OCI-LY7 (cell line): ENCODE data around the gene LVRN. TPM values are rescaled to one million over a fixed set of nuclear protein-coding genes. Genes with fewer than 3 reads are reported as not detected.

Source experiments
- BruUV-seq: library from RNA; stranded (reverse); fragments of 400-500 nt; replicated peaks from 2 replicates; lab custom pipeline; 2021; lab: Mats Ljungman, UMichigan
- CTCF ChIA-PET: fragments of 300-600 bp; sonication (Branson Sonifier 250); formaldehyde crosslinking; loops from one replicate; lab custom pipeline; 2022; ENCODE audit warnings: antibody characterized with exemption; ENCODE audit not compliant: unreplicated experiment; lab: Charles Lee
- POLR2A ChIA-PET: fragments of 300-600 bp; sonication (Branson Sonifier 250); formaldehyde crosslinking; loops from one replicate; lab custom pipeline; 2022; ENCODE audit warnings: antibody characterized with exemption; lab: Charles Lee
- DNase-seq: peaks from one replicate; pipeline ENCODE4 v3.0.0-alpha.2; 2015; ENCODE audit warnings: low spot score
- H2AFZ ChIP-seq: fragments of 200-600 bp; sonication (generic), shearing (Covaris generic); 2 replicates; pipeline ENCODE4 v1.6.1; 2014; ENCODE audit warnings: mild to moderate bottlenecking, antibody characterized with exemption, low read length, moderate library complexity
- H3K27ac ChIP-seq: fragments of 200-600 bp; sonication (generic); 2 replicates; pipeline ENCODE4 v1.5.1; 2014; ENCODE audit warnings: mixed run types, low read depth, mild to moderate bottlenecking, moderate library complexity, low read length, inconsistent platforms; ENCODE audit not compliant: poor library complexity, severe bottlenecking
- H3K36me3 ChIP-seq: fragments of 200-600 bp; sonication (generic); 2 replicates; pipeline ENCODE4 v1.6.1; 2014; ENCODE audit warnings: mild to moderate bottlenecking, antibody characterized with exemption, low read length, moderate library complexity, mixed read lengths; ENCODE audit not compliant: insufficient read depth
- H3K4me1 ChIP-seq: fragments of 200-600 bp; sonication (generic); 2 replicates; pipeline ENCODE4 v1.5.1; 2014; ENCODE audit warnings: mild to moderate bottlenecking, low read length; ENCODE audit not compliant: insufficient read depth, poor library complexity, severe bottlenecking
- H3K4me2 ChIP-seq: fragments of 200-600 bp; sonication (generic); 2 replicates; pipeline ENCODE4 v1.6.1; 2014; ENCODE audit warnings: mild to moderate bottlenecking, low read length
- H3K4me3 ChIP-seq: fragments of 200-600 bp; sonication (generic); 2 replicates; pipeline ENCODE4 v1.5.1; 2014; ENCODE audit warnings: mild to moderate bottlenecking, low read depth, low read length; ENCODE audit not compliant: poor library complexity, severe bottlenecking
- H3K79me2 ChIP-seq: fragments of 200-600 bp; sonication (generic); 2 replicates; pipeline ENCODE4 v1.6.1; 2016; ENCODE audit warnings: low read depth, mild to moderate bottlenecking, low read length, moderate library complexity, mixed read lengths; ENCODE audit not compliant: insufficient read depth
- H3K9me2 ChIP-seq: fragments of 200-600 bp; sonication (generic); 2 replicates; pipeline ENCODE4 v1.6.1; 2016; ENCODE audit warnings: mild to moderate bottlenecking, low read length, mixed read lengths; ENCODE audit not compliant: insufficient read depth
- H3K9me3 ChIP-seq: fragments of 200-600 bp; sonication (generic); 2 replicates; pipeline ENCODE4 v1.6.1; 2014; ENCODE audit warnings: mild to moderate bottlenecking, mixed run types, low read length, mixed read lengths
- H4K20me1 ChIP-seq: fragments of 200-600 bp; sonication (generic); 2 replicates; pipeline ENCODE4 v1.6.1; 2014; ENCODE audit warnings: mild to moderate bottlenecking, antibody characterized with exemption, low read length, moderate library complexity, mixed read lengths; ENCODE audit not compliant: insufficient read depth
- CTCF ChIP-seq: fragments of 200-600 bp; sonication (generic); conservative IDR thresholded peaks from 2 replicates; pipeline ENCODE4 v1.5.1; 2014; ENCODE audit warnings: mild to moderate bottlenecking, antibody characterized with exemption, low read length, moderate library complexity, mixed read lengths
- EZH2phosphoT487 ChIP-seq: fragments of 200-600 bp; sonication (generic); IDR thresholded peaks from 2 replicates; pipeline ENCODE4 v1.6.1; 2018; ENCODE audit warnings: low read depth, borderline replicate concordance, mild to moderate bottlenecking, mixed run types, antibody characterized with exemption, low read length, moderate library complexity, mixed read lengths
- intact Hi-C: fragments of 100-400 bp; cut with micrococcal nuclease; formaldehyde crosslinking; loops from one replicate; pipeline ENCODE4 v1.10.0; 2022; ENCODE audit not compliant: unreplicated experiment
- total RNA-seq, 2 experiments: library from RNA; depleted of rRNA in 1 of 2; stranded (reverse); fragments of >200 nt in 1 of 2; shearing (Covaris generic) in 1 of 2; gene quantifications; 2 replicates each; pipeline ENCODE4 v1.2.3, GENCODE V29; 2014 to 2022

LVRN gene
- total RNA-seq, 2 experiments from 2014 or later = not detected

- POLR2A ChIA-PET = interaction anchor here (0.9 kb wide), 1 partner anchor 19 kb away, joined by 3 read pairs; no protein-coding TSS in a partner anchor
- H2AFZ ChIP-seq = no peak overlapping the region
- DNase-seq = no peak
Observed at GRCh38 chr5:116058346-116058936, 96.2 kb downstream of the LVRN start.

GRCh38 chr5:116062352-116062751 is 100.1 kb downstream of the LVRN start:
- no peak overlapping the region for H3K4me2 ChIP-seq
- intact Hi-C loops = loop anchor here (10.0 kb wide), 1 partner anchor 748 kb away; no protein-coding TSS in a partner anchor
- H3K36me3 ChIP-seq = no peaks in the 10 kb centered on the region
- no peaks in the 10 kb centered on the region for H3K4me1 ChIP-seq
- no peak overlapping the region for H2AFZ ChIP-seq
- H3K4me3 ChIP-seq = no peak overlapping the region
- H3K9me2 ChIP-seq = no peaks in the 10 kb centered on the region
- no peaks in the 10 kb centered on the region for H4K20me1 ChIP-seq
- BruUV-seq = no TSS peak
- H3K27ac ChIP-seq = no peak overlapping the region
- DNase-seq = no peak
- TF ChIP-seq EZH2phosphoT487 (no peak), CTCF (peak; percentile 40)
- ChIA-PET CTCF (no interaction called here), POLR2A (interaction anchor here (0.8 kb wide), 1 partner anchor 23 kb away, joined by 3 read pairs; no protein-coding TSS in a partner anchor)
- no peaks in the 10 kb centered on the region for H3K9me3 ChIP-seq
- H3K79me2 ChIP-seq = no peaks in the 10 kb centered on the region

More at GRCh38 chr5:116058346-116058936, 96.2 kb downstream of the LVRN start:
- H3K9me2 ChIP-seq = no peaks in the 10 kb centered on the region
- intact Hi-C loops = no loop called here
- TF ChIP-seq CTCF (no peak), EZH2phosphoT487 (no peak)
- CTCF ChIA-PET = no interaction called here
- no peaks in the 10 kb centered on the region for H3K9me3 ChIP-seq
- H3K27ac ChIP-seq = no peak overlapping the region
- no TSS peak for BruUV-seq
- no peaks in the 10 kb centered on the region for H3K79me2 ChIP-seq
- H3K4me1 ChIP-seq = no peaks in the 10 kb centered on the region
- H3K4me2 ChIP-seq = no peak overlapping the region
- no peaks in the 10 kb centered on the region for H4K20me1 ChIP-seq
- no peak overlapping the region for H3K4me3 ChIP-seq
- no peaks in the 10 kb centered on the region for H3K36me3 ChIP-seq

- intact Hi-C loops = loop anchor here (10.0 kb wide), 1 partner anchor 749 kb away; no protein-coding TSS in a partner anchor
- no TSS peak for BruUV-seq
- Histone ChIP-seq H3K79me2 (no peaks in the 10 kb centered on the region), H4K20me1 (no peaks in the 10 kb centered on the region), H3K9me2 (no peaks in the 10 kb centered on the region), H3K4me2 (no peak overlapping the region), H3K9me3 (no peaks in the 10 kb centered on the region), H2AFZ (no peak overlapping the region), H3K36me3 (no peaks in the 10 kb centered on the region), H3K4me1 (no peaks in the 10 kb centered on the region), H3K27ac (no peak overlapping the region), H3K4me3 (no peak overlapping the region)
- no peak for TF ChIP-seq CTCF
- no peak for TF ChIP-seq EZH2phosphoT487
- ChIA-PET POLR2A (interaction anchor here (0.7 kb wide), 2 partner anchors 22 to 280 kb away, joined by 3 read pairs; no protein-coding TSS in a partner anchor), CTCF (no interaction called here)
- no peak for DNase-seq
Observed at GRCh38 chr5:116063950-116064349, 101.7 kb downstream of the LVRN start.
